ENCODE measurements around the gene APOL1. TPM values are rescaled to one million over a fixed set of nuclear protein-coding genes. Genes with fewer than 3 reads are reported as not detected.
A peak's percentile ranks its signal among the peaks of the same experiment; 100 is the strongest.
"Not testable (repeated sequence)": the region's sequence is repeated elsewhere in the genome, so short reads cannot be mapped to it uniquely, and the experiment has no call there.

The APOL1 gene
- total and polyA plus RNA-seq, 3 donors from 2014 or later, result 5.0 to 24.4 (median 9.4) TPM

GRCh38 chr22:36247955-36248354 lies 5.0 kb upstream of the APOL1 start:
- no peak overlapping the region for H3K4me3 ChIP-seq
- H3K27me3 ChIP-seq, result no peaks in the 10 kb centered on the region
- no peak for DNase-seq
- TF ChIP-seq CTCF (IDR thresholded peaks at IDR 0.05) (no peak), POLR2A (IDR thresholded peaks at IDR 0.05) (no peak)
- intact Hi-C loops (cut with DNase I; ENCODE audit: low total_unique reads), result no loop called here
- H3K4me1 ChIP-seq, result peaks cover 12% of the 10 kb centered on the region
- H3K9me3 ChIP-seq, result no peaks in the 10 kb centered on the region
- H3K27ac ChIP-seq, result no peak overlapping the region
- WGBS, 2 donors, result 64 to 67% methylated on average over 5 of the region's 5 CpGs
- H3K36me3 ChIP-seq (ENCODE audit: low read depth, missing control alignments), result no peaks in the 10 kb centered on the region

GRCh38 chr22:36249160-36249559 lies 3.8 kb upstream of the APOL1 start:
- Histone ChIP-seq H3K9me3 (no peaks in the 10 kb centered on the region), H3K36me3 (ENCODE audit: low read depth, missing control alignments) (no peaks in the 10 kb centered on the region), H3K4me3 (no peak overlapping the region), H3K27me3 (no peaks in the 10 kb centered on the region), H3K4me1 (peaks cover 11% of the 10 kb centered on the region), H3K27ac (no peak overlapping the region)
- no peak for DNase-seq
- 87 to 92% methylated on average over 2 of the region's 2 CpGs for WGBS, 2 donors
- intact Hi-C loops (cut with DNase I; ENCODE audit: low total_unique reads), result no loop called here
- TF ChIP-seq CTCF (IDR thresholded peaks at IDR 0.05) (no peak), POLR2A (IDR thresholded peaks at IDR 0.05) (no peak)

- WGBS, 2 donors, result 91 to 92% methylated on average over 24 of the region's 24 CpGs
- H3K4me1 ChIP-seq, result peaks cover 20% of the 10 kb centered on the region
- intact Hi-C loops (cut with DNase I; ENCODE audit: low total_unique reads), result not testable (repeated sequence)
Observed at GRCh38 chr22:36250292-36250960, 2.5 kb upstream of the APOL1 start.

GRCh38 chr22:36251979-36252608 lies 839 bp upstream of the APOL1 start:
- WGBS, 2 donors, result 94 to 95% methylated on average over 7 of the region's 7 CpGs
- H3K9me3 ChIP-seq; H3K36me3 ChIP-seq (ENCODE audit: low read depth, missing control alignments); H3K27me3 ChIP-seq; DNase-seq; H3K27ac ChIP-seq; intact Hi-C loops (cut with DNase I; ENCODE audit: low total_unique reads); H3K4me3 ChIP-seq: not testable (repeated sequence)
- H3K4me1 ChIP-seq, result peaks cover 20% of the 10 kb centered on the region

More at GRCh38 chr22:36250292-36250960, 2.5 kb upstream of the APOL1 start:
- not testable (repeated sequence) for H3K9me3 ChIP-seq; DNase-seq; H3K4me3 ChIP-seq; H3K36me3 ChIP-seq (ENCODE audit: low read depth, missing control alignments); H3K27ac ChIP-seq; H3K27me3 ChIP-seq

- H3K4me1 ChIP-seq, result peaks cover 20% of the 10 kb centered on the region
- intact Hi-C loops (cut with DNase I; ENCODE audit: low total_unique reads), result no loop called here
- no peak for TF ChIP-seq CTCF (IDR thresholded peaks at IDR 0.05)
- TF ChIP-seq POLR2A (IDR thresholded peaks at IDR 0.05), result no peak
- no peaks in the 10 kb centered on the region for H3K27me3 ChIP-seq
- WGBS, 2 donors, result 59 to 62% methylated on average over 7 of the region's 7 CpGs
- H3K4me3 ChIP-seq, result peak overlapping the region; percentile 36 to 52
- peak overlapping the region; percentile 75 to 81 for H3K27ac ChIP-seq
- H3K9me3 ChIP-seq, result no peaks in the 10 kb centered on the region
- H3K36me3 ChIP-seq (ENCODE audit: low read depth, missing control alignments), result no peaks in the 10 kb centered on the region
- peak; percentile 52 for DNase-seq
Observed at GRCh38 chr22:36253523-36254490, 874 bp downstream of the APOL1 start.

- H3K27ac ChIP-seq; DNase-seq; H3K9me3 ChIP-seq; intact Hi-C loops (cut with DNase I; ENCODE audit: low total_unique reads); H3K36me3 ChIP-seq (ENCODE audit: low read depth, missing control alignments); H3K27me3 ChIP-seq; H3K4me3 ChIP-seq: not testable (repeated sequence)
- WGBS, 2 donors, result 67% methylated on average over 1 of the region's 5 CpGs; no CpG with 5 or more reads in 1 of the 2 donors
- peaks cover 28% of the 10 kb centered on the region for H3K4me1 ChIP-seq
Observed at GRCh38 chr22:36255572-36255971, 2.6 kb downstream of the APOL1 start.

All from testis (tissue), 3 donors.